OCI-M2 (cell line): Measurements from ENCODE around the gene CKM.
"Not testable (repeated sequence)": the region's sequence is repeated elsewhere in the genome, so short reads cannot be mapped to it uniquely, and the experiment has no call there.

ENCODE experiments used
- DNase-seq: peaks from one replicate; lab custom pipeline; 2025; ENCODE audit not compliant: unreplicated experiment; lab: John Stamatoyannopoulos, UW

Gene CKM

GRCh38 chr19:45293682-45294081, 29.0 kb downstream of the CKM start:
- no peak for DNase-seq

GRCh38 chr19:45291834-45292233, 30.8 kb downstream of the CKM start:
- DNase-seq, result no peak

- DNase-seq, result no peak
These were observed 32.2 kb downstream of the CKM start for GRCh38 chr19:45290381-45290931.

GRCh38 chr19:45283443-45284033, 39.1 kb downstream of the CKM start:
- no peak for DNase-seq

GRCh38 chr19:45280471-45280961, 42.2 kb downstream of the CKM start:
- DNase-seq, result no peak

GRCh38 chr19:45279587-45280192, 43.0 kb downstream of the CKM start:
- no peak for DNase-seq

- DNase-seq, result no peak
These were observed 44.6 kb downstream of the CKM start for GRCh38 chr19:45278087-45278486.

- no peak for DNase-seq
These were observed 46.4 kb downstream of the CKM start for GRCh38 chr19:45276284-45276687.

- DNase-seq, result no peak
These were observed 47.2 kb downstream of the CKM start for GRCh38 chr19:45275370-45275971.

GRCh38 chr19:45273521-45273855, 49.2 kb downstream of the CKM start:
- DNase-seq, result no peak

GRCh38 chr19:45271735-45272108, 51.0 kb downstream of the CKM start:
- DNase-seq, result no peak

GRCh38 chr19:45271098-45271734, 51.5 kb downstream of the CKM start:
- no peak for DNase-seq

GRCh38 chr19:45269939-45270338, 52.7 kb downstream of the CKM start:
- DNase-seq, result not testable (repeated sequence)

- no peak for DNase-seq
These were observed 55.4 kb downstream of the CKM start for GRCh38 chr19:45267296-45267695.

- no peak for DNase-seq
These were observed 57.3 kb downstream of the CKM start for GRCh38 chr19:45265375-45265774.

- DNase-seq, result no peak
These were observed 57.8 kb downstream of the CKM start for GRCh38 chr19:45264781-45265317.

GRCh38 chr19:45263013-45263412, 59.7 kb downstream of the CKM start:
- no peak for DNase-seq

GRCh38 chr19:45262570-45262969, 60.1 kb downstream of the CKM start:
- no peak for DNase-seq

- no peak for DNase-seq
These were observed 63.8 kb downstream of the CKM start for GRCh38 chr19:45258862-45259261.

GRCh38 chr19:45256836-45257235, 65.8 kb downstream of the CKM start:
- DNase-seq, result no peak
